Ishikawa (cell line): ENCODE data around the gene CNOT6.
A peak's percentile ranks its signal among the peaks of the same experiment; 100 is the strongest.

ENCODE experiments used
- CEBPB ChIP-seq: IDR thresholded peaks from 2 replicates; pipeline ENCODE4 v1.6.1; 2012
- CREB1 ChIP-seq: IDR thresholded peaks from 2 replicates; pipeline ENCODE4 v1.6.1; 2012; ENCODE audit warnings: low read depth
- EGR1 ChIP-seq: IDR thresholded peaks from 2 replicates; pipeline ENCODE4 v1.6.1; 2012
- EP300 ChIP-seq: IDR thresholded peaks from 2 replicates; pipeline ENCODE4 v1.6.1; 2012; ENCODE audit warnings: borderline replicate concordance
- FOXM1 ChIP-seq: IDR thresholded peaks from 2 replicates; pipeline ENCODE4 v1.6.1; 2012; ENCODE audit warnings: low read depth, borderline replicate concordance
- NFIC ChIP-seq: IDR thresholded peaks from 2 replicates; pipeline ENCODE4 v1.6.1; 2012
- RAD21 ChIP-seq: IDR thresholded peaks from 2 replicates; pipeline ENCODE4 v1.6.1; 2012; ENCODE audit warnings: low read depth
- REST ChIP-seq: IDR thresholded peaks from 2 replicates; pipeline ENCODE4 v1.6.1; 2012; ENCODE audit warnings: low read depth, mild to moderate bottlenecking
- TAF1 ChIP-seq: IDR thresholded peaks from 2 replicates; pipeline ENCODE4 v1.6.1; 2012; ENCODE audit warnings: low read depth, mild to moderate bottlenecking
- TCF12 ChIP-seq: IDR thresholded peaks from 2 replicates; pipeline ENCODE4 v1.6.1; 2012; ENCODE audit warnings: low read depth
- TEAD4 ChIP-seq: IDR thresholded peaks from 2 replicates; pipeline ENCODE4 v1.6.1; 2012
- USF1 ChIP-seq: IDR thresholded peaks from 2 replicates; pipeline ENCODE4 v1.6.1; 2012
- YY1 ChIP-seq: IDR thresholded peaks from 2 replicates; pipeline ENCODE4 v1.6.1; 2012; ENCODE audit warnings: low read depth
- ZBTB7A ChIP-seq: IDR thresholded peaks from 2 replicates; pipeline ENCODE4 v1.6.1; 2012; ENCODE audit warnings: low read depth
- TF ChIP-seq, protein P1 (sequence below): IDR thresholded peaks from 2 replicates; pipeline ENCODE4 v1.6.1; 2012

CNOT6 gene

DNA sequence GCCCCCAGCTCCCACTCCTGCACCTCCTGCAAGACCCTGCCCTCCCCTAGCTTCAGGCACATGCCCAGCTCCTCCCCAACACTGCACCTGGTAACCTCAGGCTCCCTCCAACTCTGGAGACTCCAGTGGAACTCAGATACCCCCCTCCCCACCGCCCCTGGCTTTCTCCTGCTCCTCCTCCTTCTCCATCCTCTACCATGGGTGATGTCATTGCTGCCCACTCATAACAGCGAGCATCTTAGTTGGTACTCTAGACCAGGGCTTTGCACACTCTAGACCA is 24.7 kb upstream of the CNOT6 start:
- TF ChIP-seq REST (no peak), FOXM1 (no peak), TAF1 (no peak), CEBPB (no peak), USF1 (no peak), NFIC (no peak), RAD21 (no peak), EP300 (no peak), EGR1 (no peak), YY1 (no peak), TCF12 (no peak), ZBTB7A (no peak), CREB1 (no peak), TEAD4 (no peak)
- TF ChIP-seq, protein P1, sequence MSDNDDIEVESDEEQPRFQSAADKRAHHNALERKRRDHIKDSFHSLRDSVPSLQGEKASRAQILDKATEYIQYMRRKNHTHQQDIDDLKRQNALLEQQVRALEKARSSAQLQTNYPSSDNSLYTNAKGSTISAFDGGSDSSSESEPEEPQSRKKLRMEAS: no peak

GRCh38 chr5:180469866-180470265 is 24.3 kb upstream of the CNOT6 start:
- TF ChIP-seq TCF12: no peak
- no peak for TF ChIP-seq YY1
- no peak for TF ChIP-seq REST
- no peak for TF ChIP-seq RAD21
- no peak for TF ChIP-seq TEAD4
- no peak for TF ChIP-seq CREB1
- no peak for TF ChIP-seq USF1
- TF ChIP-seq NFIC: no peak
- no peak for TF ChIP-seq EGR1
- TF ChIP-seq ZBTB7A: no peak
- TF ChIP-seq, protein P1: no peak
- TF ChIP-seq EP300: no peak
- no peak for TF ChIP-seq CEBPB

DNA sequence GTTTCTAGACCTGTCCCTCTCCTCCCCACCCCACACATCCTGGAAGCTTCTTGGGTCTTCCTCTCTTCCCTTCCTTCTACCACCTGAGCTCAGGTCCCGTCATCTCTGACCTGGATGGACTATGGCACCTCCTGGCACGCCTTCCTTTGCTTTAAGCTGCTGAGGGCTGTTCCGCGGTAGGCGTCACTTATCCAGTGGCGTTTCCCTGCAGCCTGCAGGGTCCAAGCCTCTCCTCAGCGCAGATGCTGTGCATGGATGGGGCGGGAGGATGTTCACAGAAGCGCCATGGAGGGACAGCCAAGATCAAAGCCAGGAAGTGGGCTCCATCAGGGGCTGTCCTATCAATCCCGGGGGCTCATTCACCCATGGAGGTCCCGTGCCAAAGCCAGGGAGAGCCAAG is 23.8 kb upstream of the CNOT6 start:
- TF ChIP-seq FOXM1 (no peak), ZBTB7A (no peak), CEBPB (no peak), CREB1 (no peak), YY1 (no peak), TAF1 (no peak), TEAD4 (no peak), EGR1 (no peak), REST (no peak), NFIC (no peak), TCF12 (no peak), EP300 (no peak), RAD21 (no peak), USF1 (no peak)
- TF ChIP-seq, protein P1: no peak

- TF ChIP-seq RAD21 (peak; percentile 92), FOXM1 (no peak)
Measured at GRCh38 chr5:180470966-180471582, 23.1 kb upstream of the CNOT6 start.
